ENCODE results near the gene SPIN4. TPM values are rescaled to one million over a fixed set of nuclear protein-coding genes. Genes with fewer than 3 reads are reported as not detected.

The SPIN4 gene
- total RNA-seq, 1 experiment from 2014 or later: 12.4 TPM

GRCh38 chrX:63363788-63364187, 12.7 kb upstream of the SPIN4 start (continued):
- TF ChIP-seq GTF2I (CRISPR knock-in tag; conservative IDR thresholded peaks at IDR 0.05): no peak
- TF ChIP-seq ZMAT4 (CRISPR knock-in tag; IDR thresholded peaks at IDR 0.05): no peak
- no peak for TF ChIP-seq FOXK1 (CRISPR knock-in tag; IDR thresholded peaks at IDR 0.05)
- TF ChIP-seq, protein P1, sequence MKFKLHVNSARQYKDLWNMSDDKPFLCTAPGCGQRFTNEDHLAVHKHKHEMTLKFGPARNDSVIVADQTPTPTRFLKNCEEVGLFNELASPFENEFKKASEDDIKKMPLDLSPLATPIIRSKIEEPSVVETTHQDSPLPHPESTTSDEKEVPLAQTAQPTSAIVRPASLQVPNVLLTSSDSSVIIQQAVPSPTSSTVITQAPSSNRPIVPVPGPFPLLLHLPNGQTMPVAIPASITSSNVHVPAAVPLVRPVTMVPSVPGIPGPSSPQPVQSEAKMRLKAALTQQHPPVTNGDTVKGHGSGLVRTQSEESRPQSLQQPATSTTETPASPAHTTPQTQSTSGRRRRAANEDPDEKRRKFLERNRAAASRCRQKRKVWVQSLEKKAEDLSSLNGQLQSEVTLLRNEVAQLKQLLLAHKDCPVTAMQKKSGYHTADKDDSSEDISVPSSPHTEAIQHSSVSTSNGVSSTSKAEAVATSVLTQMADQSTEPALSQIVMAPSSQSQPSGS (CRISPR knock-in tag; IDR thresholded peaks at IDR 0.05; ENCODE audit: borderline replicate concordance, low read depth): no peak
- TF ChIP-seq E2F4 (CRISPR knock-in tag; IDR thresholded peaks at IDR 0.05; ENCODE audit: borderline replicate concordance, low read depth): no peak
- no peak for TF ChIP-seq ZNF425 (CRISPR knock-in tag; conservative IDR thresholded peaks at IDR 0.05)
- TF ChIP-seq SOX15 (CRISPR knock-in tag; IDR thresholded peaks at IDR 0.05): no peak
- TF ChIP-seq ZNF396 (CRISPR knock-in tag; IDR thresholded peaks at IDR 0.05; ENCODE audit: borderline replicate concordance): no peak
- TF ChIP-seq, protein P2, sequence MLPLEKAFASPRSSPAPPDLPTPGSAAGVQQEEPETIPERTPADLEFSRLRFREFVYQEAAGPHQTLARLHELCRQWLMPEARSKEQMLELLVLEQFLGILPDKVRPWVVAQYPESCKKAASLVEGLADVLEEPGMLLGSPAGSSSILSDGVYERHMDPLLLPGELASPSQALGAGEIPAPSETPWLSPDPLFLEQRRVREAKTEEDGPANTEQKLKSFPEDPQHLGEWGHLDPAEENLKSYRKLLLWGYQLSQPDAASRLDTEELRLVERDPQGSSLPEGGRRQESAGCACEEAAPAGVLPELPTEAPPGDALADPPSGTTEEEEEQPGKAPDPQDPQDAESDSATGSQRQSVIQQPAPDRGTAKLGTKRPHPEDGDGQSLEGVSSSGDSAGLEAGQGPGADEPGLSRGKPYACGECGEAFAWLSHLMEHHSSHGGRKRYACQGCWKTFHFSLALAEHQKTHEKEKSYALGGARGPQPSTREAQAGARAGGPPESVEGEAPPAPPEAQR (CRISPR knock-in tag; IDR thresholded peaks at IDR 0.05): no peak

GRCh38 chrX:63361494-63361893, 10.4 kb upstream of the SPIN4 start:
- peaks cover 38% of the 10 kb centered on the region for H3K9me3 Mint-ChIP-seq

More at GRCh38 chrX:63361494-63361893, 10.4 kb upstream of the SPIN4 start:
- CTCF ChIA-PET: no interaction called here
- POLR2A ChIA-PET: no interaction called here
- Mint-ChIP-seq H3K27me3 (ENCODE audit: low read depth) (peaks cover 38% of the 10 kb centered on the region), H3K4me1 (peaks cover 38% of the 10 kb centered on the region), H3K4me3 (no peak overlapping the region), H3K36me3 (peaks cover 31% of the 10 kb centered on the region), H3K27ac (no peak overlapping the region)
- no peak for DNase-seq (ENCODE audit: low spot score)
- TF ChIP-seq ZNF219 (CRISPR knock-in tag; IDR thresholded peaks at IDR 0.05; ENCODE audit: borderline replicate concordance) (no peak), OVOL2 (CRISPR knock-in tag; IDR thresholded peaks at IDR 0.05; ENCODE audit: borderline replicate concordance) (no peak), ATF1 (CRISPR knock-in tag; IDR thresholded peaks at IDR 0.05) (no peak), NR1H2 (CRISPR knock-in tag; IDR thresholded peaks at IDR 0.05) (no peak), CTCF (IDR thresholded peaks at IDR 0.05) (no peak), RORB (CRISPR knock-in tag; IDR thresholded peaks at IDR 0.05) (no peak), NFYB (CRISPR knock-in tag; conservative IDR thresholded peaks at IDR 0.05; ENCODE audit: low read depth) (no peak), STAT6 (CRISPR knock-in tag; conservative IDR thresholded peaks at IDR 0.05; ENCODE audit: low read depth) (no peak), CREB1 (CRISPR knock-in tag; IDR thresholded peaks at IDR 0.05) (no peak), TEAD4 (CRISPR knock-in tag; IDR thresholded peaks at IDR 0.05) (no peak)
- TF ChIP-seq, protein P3, sequence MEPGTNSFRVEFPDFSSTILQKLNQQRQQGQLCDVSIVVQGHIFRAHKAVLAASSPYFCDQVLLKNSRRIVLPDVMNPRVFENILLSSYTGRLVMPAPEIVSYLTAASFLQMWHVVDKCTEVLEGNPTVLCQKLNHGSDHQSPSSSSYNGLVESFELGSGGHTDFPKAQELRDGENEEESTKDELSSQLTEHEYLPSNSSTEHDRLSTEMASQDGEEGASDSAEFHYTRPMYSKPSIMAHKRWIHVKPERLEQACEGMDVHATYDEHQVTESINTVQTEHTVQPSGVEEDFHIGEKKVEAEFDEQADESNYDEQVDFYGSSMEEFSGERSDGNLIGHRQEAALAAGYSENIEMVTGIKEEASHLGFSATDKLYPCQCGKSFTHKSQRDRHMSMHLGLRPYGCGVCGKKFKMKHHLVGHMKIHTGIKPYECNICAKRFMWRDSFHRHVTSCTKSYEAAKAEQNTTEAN (CRISPR knock-in tag; IDR thresholded peaks at IDR 0.05): no peak
- TF ChIP-seq, protein P4, sequence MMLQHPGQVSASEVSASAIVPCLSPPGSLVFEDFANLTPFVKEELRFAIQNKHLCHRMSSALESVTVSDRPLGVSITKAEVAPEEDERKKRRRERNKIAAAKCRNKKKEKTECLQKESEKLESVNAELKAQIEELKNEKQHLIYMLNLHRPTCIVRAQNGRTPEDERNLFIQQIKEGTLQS (CRISPR knock-in tag; conservative IDR thresholded peaks at IDR 0.05): no peak
- TF ChIP-seq, protein P5, sequence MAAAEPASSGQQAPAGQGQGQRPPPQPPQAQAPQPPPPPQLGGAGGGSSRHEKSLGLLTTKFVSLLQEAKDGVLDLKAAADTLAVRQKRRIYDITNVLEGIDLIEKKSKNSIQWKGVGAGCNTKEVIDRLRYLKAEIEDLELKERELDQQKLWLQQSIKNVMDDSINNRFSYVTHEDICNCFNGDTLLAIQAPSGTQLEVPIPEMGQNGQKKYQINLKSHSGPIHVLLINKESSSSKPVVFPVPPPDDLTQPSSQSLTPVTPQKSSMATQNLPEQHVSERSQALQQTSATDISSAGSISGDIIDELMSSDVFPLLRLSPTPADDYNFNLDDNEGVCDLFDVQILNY (CRISPR knock-in tag; IDR thresholded peaks at IDR 0.05): no peak
- no peak for ATAC-seq

All from WTC11 (cell line).